AG09319 (cell line): ENCODE measurements around the gene NEU2.
"Not testable (repeated sequence)": the region's sequence is repeated elsewhere in the genome, so short reads cannot be mapped to it uniquely, and the experiment has no call there.

ENCODE experiments used
- DNase-seq: peaks from one replicate; pipeline ENCODE4 v3.0.0-alpha.2; 2010; ENCODE audit warnings: low read depth; ENCODE audit errors: extremely low read depth
- TF ChIP-seq, protein P1 (sequence below): IDR thresholded peaks from 2 replicates; pipeline ENCODE4 v1.5.1; 2011; ENCODE audit warnings: low read depth, mild to moderate bottlenecking, inconsistent platforms, low read length, moderate library complexity

Gene NEU2

DNA sequence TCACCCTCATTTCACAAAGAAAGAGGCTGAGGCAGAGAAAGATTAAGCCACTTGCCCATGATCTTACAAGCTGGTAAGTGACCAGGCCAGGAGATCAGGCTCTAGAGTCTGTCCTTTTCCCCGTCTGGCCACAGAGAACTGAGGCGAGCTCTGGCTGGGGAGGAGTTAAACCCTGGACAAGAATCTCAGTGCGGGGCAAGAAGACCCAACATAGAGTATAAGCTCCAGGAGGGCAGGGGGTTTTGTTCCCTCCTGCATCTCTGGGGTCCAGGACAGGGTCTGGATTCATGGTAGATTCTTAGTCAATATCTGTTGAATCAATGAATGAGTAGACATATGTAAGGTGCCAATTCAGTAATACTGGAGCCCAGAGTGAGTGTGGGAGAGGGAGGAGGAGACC is 14.7 kb downstream of the NEU2 start:
- DNase-seq: no peak
- TF ChIP-seq, protein P1, sequence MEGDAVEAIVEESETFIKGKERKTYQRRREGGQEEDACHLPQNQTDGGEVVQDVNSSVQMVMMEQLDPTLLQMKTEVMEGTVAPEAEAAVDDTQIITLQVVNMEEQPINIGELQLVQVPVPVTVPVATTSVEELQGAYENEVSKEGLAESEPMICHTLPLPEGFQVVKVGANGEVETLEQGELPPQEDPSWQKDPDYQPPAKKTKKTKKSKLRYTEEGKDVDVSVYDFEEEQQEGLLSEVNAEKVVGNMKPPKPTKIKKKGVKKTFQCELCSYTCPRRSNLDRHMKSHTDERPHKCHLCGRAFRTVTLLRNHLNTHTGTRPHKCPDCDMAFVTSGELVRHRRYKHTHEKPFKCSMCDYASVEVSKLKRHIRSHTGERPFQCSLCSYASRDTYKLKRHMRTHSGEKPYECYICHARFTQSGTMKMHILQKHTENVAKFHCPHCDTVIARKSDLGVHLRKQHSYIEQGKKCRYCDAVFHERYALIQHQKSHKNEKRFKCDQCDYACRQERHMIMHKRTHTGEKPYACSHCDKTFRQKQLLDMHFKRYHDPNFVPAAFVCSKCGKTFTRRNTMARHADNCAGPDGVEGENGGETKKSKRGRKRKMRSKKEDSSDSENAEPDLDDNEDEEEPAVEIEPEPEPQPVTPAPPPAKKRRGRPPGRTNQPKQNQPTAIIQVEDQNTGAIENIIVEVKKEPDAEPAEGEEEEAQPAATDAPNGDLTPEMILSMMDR: no peak

DNA sequence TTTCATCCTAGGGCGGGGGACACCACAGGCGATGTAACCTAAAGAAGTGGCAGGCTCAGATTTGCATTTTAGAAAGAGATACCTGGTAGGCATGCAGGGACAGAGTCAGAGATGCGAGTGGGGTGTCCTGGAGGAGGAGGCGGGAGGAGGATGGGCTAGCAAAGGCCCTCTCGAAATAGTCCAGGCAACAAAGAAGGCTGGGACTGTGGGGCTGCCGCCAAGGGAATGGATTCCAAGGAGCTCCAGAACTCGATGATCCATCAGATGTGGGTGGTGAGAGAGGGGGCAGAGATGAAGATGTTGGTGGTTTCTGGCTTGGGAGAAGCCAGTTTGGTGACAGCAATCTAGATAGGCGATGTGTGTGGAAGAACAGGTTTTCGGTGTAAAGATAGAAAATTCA is 15.2 kb downstream of the NEU2 start:
- DNase-seq: no peak

DNA sequence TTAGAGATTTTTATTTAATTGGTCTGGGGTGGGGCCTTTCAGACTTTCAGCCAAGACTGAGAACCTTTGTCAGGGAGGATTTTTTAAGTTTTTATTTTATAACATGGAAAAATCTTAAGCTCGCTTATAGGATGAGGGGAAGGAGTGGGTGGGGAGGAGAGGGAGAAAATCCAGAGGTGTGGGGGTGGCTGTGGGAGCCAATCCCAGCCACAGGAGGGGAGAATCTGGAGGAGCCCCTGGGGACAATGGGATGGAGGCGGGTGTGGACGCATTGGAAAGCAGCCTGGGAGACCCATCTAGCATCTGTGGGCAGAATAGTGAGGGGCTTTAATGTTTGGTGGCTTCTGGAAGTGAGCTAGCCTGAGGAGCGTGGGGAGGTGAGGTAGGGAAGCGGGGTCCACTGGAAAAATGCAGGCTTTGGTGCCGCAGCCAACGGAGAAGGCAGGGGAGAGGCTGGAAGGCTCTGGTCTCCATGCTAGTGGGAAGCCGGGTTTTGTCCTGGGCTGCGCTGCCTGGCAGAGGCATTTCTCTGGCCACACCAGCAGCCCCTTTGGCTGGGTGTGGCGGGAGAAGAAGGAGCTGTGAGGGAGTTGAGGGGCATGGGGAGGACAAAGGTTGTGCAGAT is 16.2 kb downstream of the NEU2 start:
- no peak for DNase-seq
- TF ChIP-seq, protein P1: no peak

More for the DNA sequence above, 15.2 kb downstream of the NEU2 start:
- TF ChIP-seq, protein P1: no peak

DNA sequence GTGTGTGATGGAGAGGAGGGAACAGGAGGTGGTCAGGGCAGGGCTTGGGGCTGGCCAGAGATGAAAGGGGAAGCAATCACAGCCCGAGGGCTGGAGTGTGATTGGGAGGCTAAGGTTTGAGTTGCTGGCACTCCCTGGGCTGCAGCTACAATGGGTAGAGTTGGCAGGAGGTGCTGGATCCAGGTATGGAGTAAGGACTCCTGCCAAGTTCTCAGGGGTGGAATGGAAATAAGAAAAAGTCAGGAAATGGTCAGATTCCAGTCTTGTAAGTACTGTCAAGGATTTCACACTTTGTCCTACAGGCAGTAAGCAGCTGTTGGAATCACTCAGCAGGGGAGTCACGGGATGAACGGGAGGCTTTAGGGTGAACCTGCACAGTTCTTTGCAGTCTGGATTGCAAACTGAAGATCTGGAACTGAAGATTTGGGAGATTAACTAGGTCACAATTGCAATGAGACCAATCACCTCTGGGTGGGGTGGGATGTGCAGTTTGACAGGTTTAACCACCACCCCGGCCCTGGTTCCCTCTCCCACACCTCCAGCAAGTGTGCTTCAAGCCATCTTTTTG is 16.8 kb downstream of the NEU2 start:
- no peak for DNase-seq
- TF ChIP-seq, protein P1: no peak

DNA sequence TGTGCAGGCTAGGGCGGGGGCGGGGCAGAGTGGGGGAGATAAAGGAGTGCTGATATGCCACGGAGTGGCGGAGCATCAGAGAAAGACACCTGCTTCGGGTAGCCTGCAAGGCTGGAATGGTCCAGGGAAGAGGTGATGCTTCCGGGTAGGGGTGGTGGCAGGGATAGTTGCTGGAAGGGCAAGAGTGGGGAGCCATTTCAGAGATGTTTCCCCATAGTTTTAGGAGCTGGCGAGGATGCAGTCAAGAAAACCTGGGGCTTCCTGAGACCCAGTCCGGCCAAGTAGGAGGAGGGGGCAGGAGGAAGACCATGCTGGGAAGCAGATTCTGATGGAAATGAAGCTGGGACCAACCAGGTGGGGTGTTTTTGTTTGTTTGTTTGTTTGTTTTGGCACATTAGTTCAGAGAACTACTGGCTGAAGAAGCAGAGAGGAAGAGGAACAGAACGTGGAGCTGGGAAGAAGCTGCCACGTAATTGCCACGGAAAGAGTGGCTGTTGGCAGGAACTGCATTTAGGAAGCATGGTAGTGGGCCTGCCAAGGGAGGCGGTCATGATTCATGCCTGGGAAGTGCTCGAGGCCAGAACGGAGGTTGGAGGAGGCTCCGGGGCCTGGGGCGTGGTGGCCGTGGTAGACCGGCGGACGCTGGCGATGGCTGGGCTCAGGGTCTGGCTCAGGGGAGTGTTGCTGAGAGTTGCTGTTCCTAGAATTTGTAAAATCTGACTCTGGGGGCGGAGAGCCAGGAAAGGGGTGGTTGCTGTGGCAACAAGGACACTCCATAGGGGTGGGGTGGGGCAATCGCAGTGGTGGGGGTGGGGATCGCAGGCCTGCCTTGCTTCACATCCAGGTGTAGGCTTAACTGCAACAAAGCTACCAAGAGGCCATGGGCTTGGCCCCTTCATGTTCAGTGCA is 19.0 kb downstream of the NEU2 start:
- no peak for DNase-seq
- TF ChIP-seq, protein P1: no peak

DNA sequence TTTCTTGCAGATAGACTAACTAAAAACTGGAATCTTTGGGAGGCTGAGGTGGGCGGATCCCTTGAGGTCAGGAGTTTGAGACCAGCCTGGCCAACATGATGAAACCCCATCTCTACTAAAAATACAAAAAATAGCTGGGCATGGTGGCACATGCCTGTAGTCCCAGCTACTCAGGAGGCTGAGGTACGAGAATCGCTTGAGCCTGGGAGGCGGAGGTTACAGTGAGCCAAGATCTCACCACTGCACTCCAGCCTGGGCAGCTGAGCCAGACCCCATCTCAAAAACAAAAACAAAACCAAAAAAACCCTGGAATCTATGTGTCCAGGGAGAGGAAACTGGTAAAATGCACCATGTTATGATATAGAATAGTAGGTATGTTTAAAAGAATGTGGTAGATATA is 20.0 kb downstream of the NEU2 start:
- DNase-seq: not testable (repeated sequence)

DNA sequence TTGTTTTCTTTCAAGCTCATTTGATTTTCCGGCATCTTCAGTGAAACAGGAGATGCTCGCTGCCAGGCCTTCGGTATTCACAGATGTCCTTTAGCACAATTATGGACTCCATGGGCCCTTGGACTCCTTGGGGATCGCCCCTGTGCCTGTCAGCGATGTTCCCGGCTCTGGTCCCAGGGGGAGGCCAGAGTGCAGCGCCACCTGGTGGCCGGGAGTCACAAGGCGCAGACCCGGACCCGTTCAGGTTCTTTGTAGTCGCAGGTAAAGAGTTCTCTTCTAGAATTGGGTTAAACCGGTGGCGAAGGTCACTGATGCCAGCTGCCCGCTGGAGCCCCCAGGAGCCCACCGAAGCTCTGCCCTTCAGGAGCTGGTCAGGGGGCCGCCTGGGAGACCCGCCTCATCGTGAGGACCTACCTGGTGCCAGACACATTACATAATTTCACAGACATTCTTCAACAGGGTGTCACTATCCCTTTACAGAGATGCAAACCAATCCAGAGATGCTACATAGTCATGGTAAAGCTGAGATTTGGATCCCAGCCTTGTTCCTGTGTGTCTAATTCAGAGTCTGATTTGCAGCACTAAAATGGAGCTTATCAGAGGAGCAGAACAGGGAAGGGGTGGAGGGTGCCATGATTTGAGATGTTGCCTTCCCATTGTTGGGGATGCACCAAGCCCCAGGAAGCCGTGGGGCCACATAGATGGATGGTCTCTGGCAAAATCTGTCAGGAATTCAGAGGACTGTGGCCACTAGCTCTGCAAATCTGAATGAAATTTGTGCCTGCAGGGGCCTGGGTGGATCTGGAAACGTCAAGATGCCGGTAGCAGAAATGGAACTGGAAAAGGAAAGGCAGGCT is 21.7 kb downstream of the NEU2 start:
- TF ChIP-seq, protein P1: peak; percentile 90
- DNase-seq: no peak
